A549 treated with DMSO at 1 μM for 4 hours (cell line): ENCODE results near the gene CYP39A1. TPM values are rescaled to one million over a fixed set of nuclear protein-coding genes. Genes with fewer than 3 reads are reported as not detected.

Source experiments
- total RNA-seq: library from RNA; stranded (reverse); fragments of 200-300 nt; extraction: Qiagen RNA extraction; gene quantifications from 5 replicates; pipeline ENCODE4 v1.2.3, GENCODE V29; 2022; ENCODE audit warnings: low read depth

The CYP39A1 gene
- total RNA-seq: 0.05 to 0.28 TPM (median 0.10 TPM) in 4 of 5 replicates, not detected in the other

GRCh38 chr6:46652603-46653438 lies at the start of gene CYP39A1, which contains the start of gene SLC25A27:
Gene CYP39A1, minus strand, starts transcription at chr6:46652818. Its CDS starts 236 bp downstream, at chr6:46652582.
Gene SLC25A27, plus strand, starts transcription at chr6:46652975. Its CDS starts 218 bp downstream, at chr6:46653193.

GRCh38 chr6:46687619-46688097 lies 35.0 kb upstream of the CYP39A1 start, which contains the start of gene TDRD6:
Gene TDRD6, plus strand, starts transcription at chr6:46687885. Its CDS starts 244 bp downstream, at chr6:46688129.

Other genes starting within 250 kb of the CYP39A1 start
- not detected in 5 replicates for gene RCAN2, start 161.4 kb downstream of the CYP39A1 start, total RNA-seq
- 0.36 to 1.0 TPM (median 0.87 TPM) in 5 replicates for gene SLC25A27, start 157 bp upstream of the CYP39A1 start, total RNA-seq
- gene TDRD6, start 35.1 kb upstream of the CYP39A1 start, total RNA-seq: not detected in 5 replicates
- 0.05 TPM in 1 of 5 replicates, not detected in the others for gene PLA2G7, start 82.6 kb upstream of the CYP39A1 start, total RNA-seq
- gene ANKRD66, start 94.1 kb upstream of the CYP39A1 start, total RNA-seq: not detected in 5 replicates
- gene MEP1A, start 140.6 kb upstream of the CYP39A1 start, total RNA-seq: not detected in 5 replicates